ENCODE data around the gene CACNA1B. TPM values are rescaled to one million over a fixed set of nuclear protein-coding genes. Genes with fewer than 3 reads are reported as not detected.
A peak's percentile ranks its signal among the peaks of the same experiment; 100 is the strongest.

CACNA1B gene
- total and polyA plus RNA-seq, 3 donors from 2014 or later = 7.6 to 15.7 (median 11.0) TPM

GRCh38 chr9:138068601-138069035 lies 191.0 kb downstream of the CACNA1B start:
- DNase-seq = no peak
- H3K4me3 ChIP-seq = no peak overlapping the region
- TF ChIP-seq CTCF (IDR thresholded peaks at IDR 0.05) (no peak), POLR2A (IDR thresholded peaks at IDR 0.05) (no peak)
- H3K27me3 ChIP-seq = no peaks in the 10 kb centered on the region
- WGBS, 2 donors = 59 to 60% methylated on average over 9 of the region's 9 CpGs
- no peaks in the 10 kb centered on the region for H3K36me3 ChIP-seq (ENCODE audit: low read depth, missing control alignments)
- H3K4me1 ChIP-seq = no peaks in the 10 kb centered on the region
- H3K27ac ChIP-seq = no peak overlapping the region
- intact Hi-C loops (cut with DNase I; ENCODE audit: low total_unique reads) = no loop called here
- no peaks in the 10 kb centered on the region for H3K9me3 ChIP-seq

- TF ChIP-seq POLR2A (IDR thresholded peaks at IDR 0.05) (no peak), CTCF (IDR thresholded peaks at IDR 0.05) (no peak)
- WGBS, 2 donors = 81 to 82% methylated on average over 18 of the region's 18 CpGs
- H3K27me3 ChIP-seq = no peaks in the 10 kb centered on the region
- intact Hi-C loops (cut with DNase I; ENCODE audit: low total_unique reads) = no loop called here
- no peaks in the 10 kb centered on the region for H3K36me3 ChIP-seq (ENCODE audit: low read depth, missing control alignments)
- no peaks in the 10 kb centered on the region for H3K9me3 ChIP-seq
- peak; percentile 5 for DNase-seq
- H3K4me3 ChIP-seq = no peak overlapping the region
- H3K4me1 ChIP-seq = no peaks in the 10 kb centered on the region
- no peak overlapping the region for H3K27ac ChIP-seq
Measured at GRCh38 chr9:138069731-138070456, 192.3 kb downstream of the CACNA1B start.

GRCh38 chr9:138070815-138071214 lies 193.2 kb downstream of the CACNA1B start:
- peak; percentile 4 for DNase-seq
- no peaks in the 10 kb centered on the region for H3K4me1 ChIP-seq
- no peak overlapping the region for H3K4me3 ChIP-seq
- H3K27me3 ChIP-seq = no peaks in the 10 kb centered on the region
- TF ChIP-seq POLR2A (IDR thresholded peaks at IDR 0.05) (no peak), CTCF (IDR thresholded peaks at IDR 0.05) (no peak)
- H3K9me3 ChIP-seq = no peaks in the 10 kb centered on the region
- H3K36me3 ChIP-seq (ENCODE audit: low read depth, missing control alignments) = no peaks in the 10 kb centered on the region
- no peak overlapping the region for H3K27ac ChIP-seq
- WGBS, 2 donors = 87 to 89% methylated on average over 6 to 8 of the region's 8 CpGs
- intact Hi-C loops (cut with DNase I; ENCODE audit: low total_unique reads) = no loop called here

- H3K4me3 ChIP-seq = no peak overlapping the region
- WGBS, 2 donors = 95% methylated on average over 12 to 14 of the region's 14 CpGs
- no peaks in the 10 kb centered on the region for H3K9me3 ChIP-seq
- no peaks in the 10 kb centered on the region for H3K27me3 ChIP-seq
- intact Hi-C loops (cut with DNase I; ENCODE audit: low total_unique reads) = no loop called here
- peak; percentile 8 for DNase-seq
- no peaks in the 10 kb centered on the region for H3K4me1 ChIP-seq
- no peaks in the 10 kb centered on the region for H3K36me3 ChIP-seq (ENCODE audit: low read depth, missing control alignments)
- H3K27ac ChIP-seq = no peak overlapping the region
- TF ChIP-seq POLR2A (IDR thresholded peaks at IDR 0.05) = no peak
- no peak for TF ChIP-seq CTCF (IDR thresholded peaks at IDR 0.05)
Measured at GRCh38 chr9:138071292-138071691, 193.7 kb downstream of the CACNA1B start.

- TF ChIP-seq POLR2A (IDR thresholded peaks at IDR 0.05) = no peak
- TF ChIP-seq CTCF (IDR thresholded peaks at IDR 0.05) = no peak
- Histone ChIP-seq H3K4me1 (no peaks in the 10 kb centered on the region), H3K9me3 (no peaks in the 10 kb centered on the region), H3K27ac (no peak overlapping the region), H3K27me3 (no peaks in the 10 kb centered on the region), H3K4me3 (no peak overlapping the region), H3K36me3 (ENCODE audit: low read depth, missing control alignments) (no peaks in the 10 kb centered on the region)
- 90 to 91% methylated on average over 4 to 6 of the region's 6 CpGs for WGBS, 2 donors
- peak; percentile 8 for DNase-seq
- intact Hi-C loops (cut with DNase I; ENCODE audit: low total_unique reads) = no loop called here
Measured at GRCh38 chr9:138071731-138072130, 194.1 kb downstream of the CACNA1B start.

Measured in testis (tissue), 3 donors.